DOHH2 (cell line): ENCODE measurements around the gene CORO1A.
A peak's percentile ranks its signal among the peaks of the same experiment; 100 is the strongest.

Experiments used
- H3F3A ChIP-seq: fragments of 200-600 bp; sonication (generic), shearing (Covaris generic); 2 replicates; pipeline ENCODE4 v1.6.0; 2016; ENCODE audit warnings: antibody characterized with exemption, mild to moderate bottlenecking; ENCODE audit not compliant: control insufficient read depth, insufficient read depth
- H3K27ac ChIP-seq: fragments of 200-600 bp; sonication (generic); 2 replicates; pipeline ENCODE4 v1.5.1; 2014; ENCODE audit warnings: low read depth, mild to moderate bottlenecking, low read length, moderate library complexity
- H3K27me3 ChIP-seq: fragments of 200-600 bp; sonication (generic); 2 replicates; pipeline ENCODE4 v1.6.1; 2014; ENCODE audit warnings: mild to moderate bottlenecking, low read length, mixed read lengths; ENCODE audit not compliant: control insufficient read depth
- H3K36me3 ChIP-seq: fragments of 200-600 bp; sonication (generic); 2 replicates; pipeline ENCODE4 v1.6.1; 2014; ENCODE audit warnings: mild to moderate bottlenecking, low read length, moderate library complexity, mixed read lengths; ENCODE audit not compliant: control insufficient read depth
- H3K4me1 ChIP-seq: fragments of 200-600 bp; sonication (generic); 2 replicates; pipeline ENCODE4 v1.6.1; 2014; ENCODE audit warnings: mild to moderate bottlenecking, low read length, mixed read lengths; ENCODE audit not compliant: control insufficient read depth
- H3K4me2 ChIP-seq: fragments of 200-600 bp; sonication (generic); 2 replicates; pipeline ENCODE4 v1.6.0; 2014; ENCODE audit warnings: mild to moderate bottlenecking, low read length, moderate library complexity
- H3K4me3 ChIP-seq: fragments of 200-600 bp; sonication (generic); 2 replicates; pipeline ENCODE4 v1.5.1; 2014; ENCODE audit warnings: mild to moderate bottlenecking, low read length, mixed read lengths
- H3K79me2 ChIP-seq: fragments of 200-600 bp; sonication (generic); 2 replicates; pipeline ENCODE4 v1.6.1; 2014; ENCODE audit warnings: mild to moderate bottlenecking, low read length, mixed read lengths; ENCODE audit not compliant: control insufficient read depth
- H3K9me2 ChIP-seq: fragments of 200-600 bp; sonication (generic); replicated peaks from 2 replicates; pipeline ENCODE4 v1.6.1; 2014; ENCODE audit warnings: mild to moderate bottlenecking, low read length, mixed read lengths; ENCODE audit not compliant: control insufficient read depth
- H3K9me3 ChIP-seq: fragments of 200-600 bp; sonication (generic); 2 replicates; pipeline ENCODE4 v1.6.1; 2014; ENCODE audit warnings: antibody characterized with exemption, low read length, mixed read lengths; ENCODE audit not compliant: control insufficient read depth, insufficient read depth
- H4K20me1 ChIP-seq: fragments of 200-600 bp; sonication (generic); 2 replicates; pipeline ENCODE4 v1.6.0; 2014; ENCODE audit warnings: low read depth, mild to moderate bottlenecking, antibody characterized with exemption, low read length, moderate library complexity; ENCODE audit not compliant: control insufficient read depth, insufficient read depth
- CTCF ChIP-seq: fragments of 200-600 bp; sonication (generic); IDR thresholded peaks from one replicate; pipeline ENCODE4 v1.5.1; 2014; ENCODE audit warnings: antibody characterized with exemption, mild to moderate bottlenecking, low read depth, low read length; ENCODE audit not compliant: poor library complexity, severe bottlenecking
- EZH2phosphoT487 ChIP-seq: fragments of 200-600 bp; sonication (generic); IDR thresholded peaks from 2 replicates; pipeline ENCODE4 v1.6.1; 2017; ENCODE audit warnings: borderline replicate concordance, mild to moderate bottlenecking, antibody characterized with exemption, low read length, moderate library complexity, mixed read lengths

The CORO1A gene

GRCh38 chr16:30180741-30181140, 2.7 kb upstream of the CORO1A start:
- no peaks in the 10 kb centered on the region for H3K9me3 ChIP-seq
- H4K20me1 ChIP-seq: no peaks in the 10 kb centered on the region
- H3K4me2 ChIP-seq: no peak overlapping the region
- H3K27me3 ChIP-seq: no peaks in the 10 kb centered on the region
- H3K4me1 ChIP-seq: peaks cover 21% of the 10 kb centered on the region
- H3K79me2 ChIP-seq: peaks cover 21% of the 10 kb centered on the region
- H3F3A ChIP-seq: peaks cover 14% of the 10 kb centered on the region
- H3K9me2 ChIP-seq: no peaks in the 10 kb centered on the region
- TF ChIP-seq EZH2phosphoT487 (no peak), CTCF (no peak)
- peaks cover 18% of the 10 kb centered on the region for H3K36me3 ChIP-seq
- H3K4me3 ChIP-seq: no peak overlapping the region
- no peak overlapping the region for H3K27ac ChIP-seq

- Histone ChIP-seq H3F3A (peaks cover 35% of the 10 kb centered on the region), H3K79me2 (peaks cover 45% of the 10 kb centered on the region), H3K4me1 (peaks cover 45% of the 10 kb centered on the region), H3K36me3 (peaks cover 43% of the 10 kb centered on the region), H3K4me3 (peak overlapping the region; percentile 84), H3K27ac (peak overlapping the region; percentile 96), H3K4me2 (peak overlapping the region; percentile 96), H3K9me2 (no peaks in the 10 kb centered on the region), H3K27me3 (no peaks in the 10 kb centered on the region), H3K9me3 (no peaks in the 10 kb centered on the region), H4K20me1 (peaks cover 6% of the 10 kb centered on the region; the same call in 1 of the 2 replicates)
- TF ChIP-seq EZH2phosphoT487: no peak
- no peak for TF ChIP-seq CTCF
These were observed 891 bp downstream of the CORO1A start for GRCh38 chr16:30184096-30184890.

GRCh38 chr16:30184891-30185682, 1.7 kb downstream of the CORO1A start:
- Histone ChIP-seq H3K79me2 (peaks cover 45% of the 10 kb centered on the region), H3K4me2 (peak overlapping the region; percentile 96), H3K9me2 (no peaks in the 10 kb centered on the region), H3K4me1 (peaks cover 45% of the 10 kb centered on the region), H4K20me1 (peaks cover 6% of the 10 kb centered on the region; the same call in 1 of the 2 replicates), H3K36me3 (peaks cover 43% of the 10 kb centered on the region), H3K27me3 (no peaks in the 10 kb centered on the region), H3K27ac (peak overlapping the region; percentile 96), H3K9me3 (no peaks in the 10 kb centered on the region), H3F3A (peaks cover 35% of the 10 kb centered on the region), H3K4me3 (peak overlapping the region; percentile 84)
- TF ChIP-seq CTCF (no peak), EZH2phosphoT487 (no peak)
